ENCODE data around the gene TMEM63C. TPM values are rescaled to one million over a fixed set of nuclear protein-coding genes. Genes with fewer than 3 reads are reported as not detected.

The TMEM63C gene
- total RNA-seq, 2 experiments from 2014 or later: 0.89 to 1.2 TPM

- peak; percentile 36 for DNase-seq
- H3K4me3 Mint-ChIP-seq: no peak overlapping the region
- no peak overlapping the region for H3K27ac Mint-ChIP-seq
- H3K36me3 Mint-ChIP-seq: peaks cover 7% of the 10 kb centered on the region
- no peaks in the 10 kb centered on the region for H3K27me3 Mint-ChIP-seq
- H3K4me1 Mint-ChIP-seq: peaks cover 9% of the 10 kb centered on the region
- H3K9me3 Mint-ChIP-seq: no peaks in the 10 kb centered on the region
These were observed 119.5 kb downstream of the TMEM63C start for GRCh38 chr14:77301103-77301502.

GRCh38 chr14:77302926-77303325, 121.3 kb downstream of the TMEM63C start:
- Mint-ChIP-seq H3K4me1 (peaks cover 9% of the 10 kb centered on the region), H3K27ac (no peak overlapping the region), H3K36me3 (peaks cover 4% of the 10 kb centered on the region), H3K9me3 (no peaks in the 10 kb centered on the region), H3K27me3 (no peaks in the 10 kb centered on the region), H3K4me3 (no peak overlapping the region)
- peak; percentile 24 for DNase-seq

GRCh38 chr14:77303417-77304156, 122.0 kb downstream of the TMEM63C start:
- no peak overlapping the region for H3K4me3 Mint-ChIP-seq
- H3K36me3 Mint-ChIP-seq: peaks cover 4% of the 10 kb centered on the region
- H3K27ac Mint-ChIP-seq: peak overlapping the region; percentile 3
- DNase-seq: no peak
- no peaks in the 10 kb centered on the region for H3K27me3 Mint-ChIP-seq
- peaks cover 9% of the 10 kb centered on the region for H3K4me1 Mint-ChIP-seq
- no peaks in the 10 kb centered on the region for H3K9me3 Mint-ChIP-seq

- DNase-seq: no peak
- Mint-ChIP-seq H3K36me3 (peaks cover 4% of the 10 kb centered on the region), H3K4me1 (peaks cover 9% of the 10 kb centered on the region), H3K27ac (no peak overlapping the region), H3K4me3 (no peak overlapping the region), H3K9me3 (no peaks in the 10 kb centered on the region), H3K27me3 (no peaks in the 10 kb centered on the region)
These were observed 124.1 kb downstream of the TMEM63C start for GRCh38 chr14:77305696-77306095.

GRCh38 chr14:77306416-77306815, 124.8 kb downstream of the TMEM63C start:
- H3K36me3 Mint-ChIP-seq: peaks cover 4% of the 10 kb centered on the region
- H3K27ac Mint-ChIP-seq: no peak overlapping the region
- H3K4me1 Mint-ChIP-seq: peaks cover 9% of the 10 kb centered on the region
- H3K9me3 Mint-ChIP-seq: no peaks in the 10 kb centered on the region
- no peaks in the 10 kb centered on the region for H3K27me3 Mint-ChIP-seq
- DNase-seq: no peak
- no peak overlapping the region for H3K4me3 Mint-ChIP-seq

- Mint-ChIP-seq H3K9me3 (no peaks in the 10 kb centered on the region), H3K4me3 (no peak overlapping the region), H3K4me1 (peaks cover 9% of the 10 kb centered on the region), H3K27me3 (no peaks in the 10 kb centered on the region), H3K27ac (no peak overlapping the region), H3K36me3 (peaks cover 4% of the 10 kb centered on the region)
- DNase-seq: no peak
These were observed 125.4 kb downstream of the TMEM63C start for GRCh38 chr14:77306851-77307496.

Other genes with a start within 250 kb of the TMEM63C start
- gene IRF2BPL, start 153.1 kb upstream of the TMEM63C start, total RNA-seq: 10 to 100 TPM; 34.8 to 36.2 TPM
- gene CIPC, start 83.5 kb upstream of the TMEM63C start, total RNA-seq: 10 to 100 TPM; 10.8 to 12.2 TPM
- not detected for gene ZDHHC22, start 40.0 kb upstream of the TMEM63C start, total RNA-seq
- not detected for gene NGB, start 89.4 kb downstream of the TMEM63C start, total RNA-seq
- 10 to 100 TPM; 14.2 to 18.1 TPM for gene POMT2, start 139.1 kb downstream of the TMEM63C start, total RNA-seq
- 10 to 100 TPM; 20.2 to 22.3 TPM for gene GSTZ1, start 139.2 kb downstream of the TMEM63C start, total RNA-seq
- 10 to 100 TPM; 25.0 to 26.0 TPM for gene TMED8, start 195.3 kb downstream of the TMEM63C start, total RNA-seq
- under 1 TPM; 0.34 to 0.45 TPM for gene SAMD15, start 195.6 kb downstream of the TMEM63C start, total RNA-seq
- under 1 TPM; 0.26 to 0.33 TPM for gene NOXRED1, start 241.7 kb downstream of the TMEM63C start, total RNA-seq